Keratinocyte (primary cell): ENCODE results near the gene VWA7. TPM values are rescaled to one million over a fixed set of nuclear protein-coding genes. Genes with fewer than 3 reads are reported as not detected.

Source experiments
- DNase-seq: peaks from one replicate; pipeline ENCODE4 v3.0.0-alpha.2; 2011; ENCODE audit warnings: low read depth, missing footprints, low spot score
- FAIRE-seq: peaks from 2 replicates; lab custom pipeline; 2011; peaks lifted over from hg19 to GRCh38; lab: Jason Lieb, UNC
- H2AFZ ChIP-seq: 2 replicates; pipeline ENCODE4 v1.6.0; 2012; ENCODE audit warnings: low read length, control low read depth, inconsistent platforms; ENCODE audit not compliant: control insufficient read depth
- H3K27ac ChIP-seq: 2 replicates; pipeline ENCODE4 v1.5.1; 2011; ENCODE audit warnings: low read length; ENCODE audit not compliant: control insufficient read depth, insufficient read depth
- H3K27me3 ChIP-seq: 3 replicates; pipeline ENCODE4 v1.6.0; 2011; ENCODE audit warnings: low read length; ENCODE audit not compliant: control insufficient read depth, insufficient read depth; ENCODE audit errors: extremely low read depth
- H3K36me3 ChIP-seq, 2 experiments: 2 replicates in 1 of 2; 3 replicates in 1 of 2; pipeline ENCODE4 v1.5.1; 2011; ENCODE audit warnings: low read length in 2 of 2, mild to moderate bottlenecking in 1 of 2; ENCODE audit not compliant: control insufficient read depth in 2 of 2, insufficient read depth in 2 of 2; ENCODE audit errors: extremely low read depth in 1 of 2
- H3K4me1 ChIP-seq: 3 replicates; pipeline ENCODE4 v1.5.1; 2011; ENCODE audit warnings: low read length; ENCODE audit not compliant: control insufficient read depth, insufficient read depth; ENCODE audit errors: extremely low read depth
- H3K4me2 ChIP-seq: 3 replicates; pipeline ENCODE4 v1.6.0; 2011; ENCODE audit warnings: low read depth, low read length; ENCODE audit not compliant: control insufficient read depth, insufficient read depth; ENCODE audit errors: extremely low read depth
- H3K4me3 ChIP-seq, 3 experiments: fragments of 200-600 bp in 1 of 3; sonication (generic) in 1 of 3; 2 replicates in 2 of 3; 3 replicates in 1 of 3; pipeline ENCODE4 v1.5.1; 2011 to 2016; ENCODE audit warnings: low read length in 3 of 3, mild to moderate bottlenecking in 3 of 3, control low read depth in 2 of 3, inconsistent platforms in 1 of 3, low read depth in 1 of 3, mixed read lengths in 1 of 3, mixed run types in 1 of 3, moderate library complexity in 1 of 3; ENCODE audit not compliant: control insufficient read depth in 2 of 3, insufficient read depth in 2 of 3; ENCODE audit errors: extremely low read depth in 1 of 3
- H3K79me2 ChIP-seq: 2 replicates; pipeline ENCODE4 v1.6.0; 2012; ENCODE audit warnings: low read length; ENCODE audit not compliant: control insufficient read depth, insufficient read depth
- H3K9ac ChIP-seq: 3 replicates; pipeline ENCODE4 v1.6.0; 2011; ENCODE audit warnings: low read length; ENCODE audit not compliant: control insufficient read depth, insufficient read depth; ENCODE audit errors: extremely low read depth
- H3K9me1 ChIP-seq: 3 replicates; pipeline ENCODE4 v1.6.0; 2011; ENCODE audit warnings: low read length; ENCODE audit not compliant: control insufficient read depth, insufficient read depth; ENCODE audit errors: extremely low read depth
- H3K9me3 ChIP-seq: 2 replicates; pipeline ENCODE4 v1.5.1; 2012; ENCODE audit warnings: low read depth, low read length; ENCODE audit not compliant: control insufficient read depth
- H4K20me1 ChIP-seq: 3 replicates; pipeline ENCODE4 v1.6.0; 2011; ENCODE audit warnings: low read length; ENCODE audit not compliant: control insufficient read depth, insufficient read depth; ENCODE audit errors: extremely low read depth
- CTCF ChIP-seq, 3 experiments: IDR thresholded peaks in 1 of 3; conservative IDR thresholded peaks in 1 of 3; optimal IDR thresholded peaks in 1 of 3; 2 replicates in 2 of 3; 3 replicates in 1 of 3; pipeline versions ENCODE3 to v1.5.1; 2011; ENCODE audit warnings: low read length in 3 of 3, mild to moderate bottlenecking in 3 of 3, moderate library complexity in 2 of 3, control low read depth in 1 of 3, inconsistent platforms in 1 of 3; ENCODE audit not compliant: insufficient read depth in 2 of 3; ENCODE audit errors: extremely low read depth in 1 of 3
- EZH2 ChIP-seq: IDR thresholded peaks from one replicate; pipeline ENCODE4 v1.6.1; 2012; ENCODE audit warnings: inconsistent platforms, mild to moderate bottlenecking, low read length, moderate library complexity
- dilution Hi-C: fragments of 300-500 bp; cut with MboI; formaldehyde crosslinking; loops from one replicate; pipeline ENCODE4 v1.7.0; 2020; ENCODE audit warnings: low sequenced_read_pairs; ENCODE audit not compliant: extremely low pct_ligation_motif_present
- polyA plus RNA-seq, 5 experiments: library from polyadenylated mRNA; depleted of rRNA in 3 of 5; stranded (reverse) in 3 of 5; stranded (forward) in 1 of 5; unstranded in 1 of 5; fragments of >200 nt; gene quantifications; 1 replicate in 1 of 5; 2 replicates in 3 of 5; 3 replicates in 1 of 5; pipeline versions ENCODE4 v1.2.1 to v1.2.3, GENCODE V29; 2011 to 2012; ENCODE audit warnings: missing spikeins in 2 of 5, low read depth in 1 of 5, low replicate concordance in 1 of 5

VWA7 gene
- polyA plus RNA-seq, 1 donor (not counting 4 experiments of a cell fraction or from before 2014, with no cell fraction given): 0.47 TPM

- TF ChIP-seq EZH2: no peak
- TF ChIP-seq CTCF (optimal IDR thresholded peaks at IDR 0.05 in 1 of 3, IDR thresholded peaks at IDR 0.05 in 1 of 3, conservative IDR thresholded peaks at IDR 0.05 in 1 of 3; ENCODE audit: extremely low read depth in 1 of 3, insufficient read depth in 2 of 3, low read length in 3 of 3): no peak
- dilution Hi-C loops: no loop called here
These were observed 8.5 kb downstream of the VWA7 start for GRCh38 chr6:31768363-31769257.

GRCh38 chr6:31767096-31767645 is 10.0 kb downstream of the VWA7 start:
- dilution Hi-C loops: no loop called here
- Histone ChIP-seq H3K9me1 (peaks cover 2% of the 10 kb centered on the region), H3K9ac (no peak overlapping the region), H4K20me1 (no peaks in the 10 kb centered on the region), H3K79me2 (no peaks in the 10 kb centered on the region), H3K36me3 (no peaks in the 10 kb centered on the region), H3K4me1 (peaks cover 8% of the 10 kb centered on the region), H3K4me3 (no peak overlapping the region), H3K4me2 (no peak overlapping the region), H2AFZ (no peak overlapping the region), H3K9me3 (no peaks in the 10 kb centered on the region), H3K27me3 (no peaks in the 10 kb centered on the region), H3K27ac (no peak overlapping the region)
- FAIRE-seq (no peak), DNase-seq (no peak)
- no peak for TF ChIP-seq EZH2
- no peak for TF ChIP-seq CTCF (optimal IDR thresholded peaks at IDR 0.05 in 1 of 3, IDR thresholded peaks at IDR 0.05 in 1 of 3, conservative IDR thresholded peaks at IDR 0.05 in 1 of 3; ENCODE audit: extremely low read depth in 1 of 3, insufficient read depth in 2 of 3, low read length in 3 of 3)

More at GRCh38 chr6:31768363-31769257, 8.5 kb downstream of the VWA7 start:
- H3K9me1 ChIP-seq: peaks cover 2% of the 10 kb centered on the region
- no peaks in the 10 kb centered on the region for H3K27me3 ChIP-seq
- H4K20me1 ChIP-seq: no peaks in the 10 kb centered on the region
- H3K9me3 ChIP-seq: no peaks in the 10 kb centered on the region
- no peak overlapping the region for H3K4me2 ChIP-seq
- no peak for DNase-seq
- no peak overlapping the region for H2AFZ ChIP-seq
- H3K9ac ChIP-seq: no peak overlapping the region
- peaks cover 3% of the 10 kb centered on the region for H3K4me1 ChIP-seq
- FAIRE-seq: no peak
- no peaks in the 10 kb centered on the region for H3K36me3 ChIP-seq
- no peak overlapping the region for H3K4me3 ChIP-seq
- no peaks in the 10 kb centered on the region for H3K79me2 ChIP-seq
- H3K27ac ChIP-seq: no peak overlapping the region
